Smooth muscle cell (in vitro differentiated cells): ENCODE results near the gene IP6K1. TPM values are rescaled to one million over a fixed set of nuclear protein-coding genes. Genes with fewer than 3 reads are reported as not detected.
A peak's percentile ranks its signal among the peaks of the same experiment; 100 is the strongest.

Experiments
- DNase-seq: peaks from one replicate; lab custom pipeline; 2025; ENCODE audit not compliant: unreplicated experiment; lab: John Stamatoyannopoulos, UW
- H2AFZ ChIP-seq: fragments of 200-600 bp; sonication (generic); 2 replicates; pipeline ENCODE4 v1.6.0; 2016; ENCODE audit warnings: antibody characterized with exemption, low read depth, mild to moderate bottlenecking
- H3F3A ChIP-seq: fragments of 200-600 bp; sonication (generic); 2 replicates; pipeline ENCODE4 v1.6.0; 2017; ENCODE audit warnings: antibody characterized with exemption, low read depth
- H3K27ac ChIP-seq: fragments of 200-600 bp; sonication (generic); 2 replicates; pipeline ENCODE4 v1.5.1; 2016; ENCODE audit warnings: low read depth, mild to moderate bottlenecking
- H3K27me3 ChIP-seq: fragments of 200-600 bp; sonication (generic); 2 replicates; pipeline ENCODE4 v1.6.1; 2016; ENCODE audit warnings: low read depth, mild to moderate bottlenecking
- H3K36me3 ChIP-seq: fragments of 200-600 bp; sonication (generic); 2 replicates; pipeline ENCODE4 v1.5.1; 2016; ENCODE audit warnings: low read depth
- H3K4me1 ChIP-seq: fragments of 200-600 bp; sonication (generic); 2 replicates; pipeline ENCODE4 v1.5.1; 2016; ENCODE audit warnings: low read depth
- H3K4me2 ChIP-seq: fragments of 200-600 bp; sonication (generic); 2 replicates; pipeline ENCODE4 v1.6.0; 2016; ENCODE audit warnings: mild to moderate bottlenecking
- H3K4me3 ChIP-seq: fragments of 200-600 bp; sonication (generic); 2 replicates; pipeline ENCODE4 v1.5.1; 2016; ENCODE audit warnings: mild to moderate bottlenecking
- H3K79me2 ChIP-seq: fragments of 200-600 bp; sonication (generic); 2 replicates; pipeline ENCODE4 v1.6.0; 2016; ENCODE audit warnings: low read depth, mild to moderate bottlenecking
- H3K9ac ChIP-seq: fragments of 200-600 bp; sonication (generic); 2 replicates; pipeline ENCODE4 v1.6.0; 2016; ENCODE audit warnings: low read depth
- H3K9me3 ChIP-seq: fragments of 200-600 bp; sonication (generic); replicated peaks from 2 replicates; pipeline ENCODE4 v1.5.1; 2016; ENCODE audit warnings: low read depth
- H4K20me1 ChIP-seq: fragments of 200-600 bp; sonication (generic); 2 replicates; pipeline ENCODE4 v1.6.0; 2016; ENCODE audit warnings: low read depth
- CTCF ChIP-seq: fragments of 200-600 bp; sonication (generic); IDR thresholded peaks from 2 replicates; pipeline ENCODE4 v1.5.1; 2017; ENCODE audit warnings: borderline replicate concordance, mild to moderate bottlenecking, antibody characterized with exemption; ENCODE audit not compliant: insufficient read depth, poor library complexity, severe bottlenecking
- WGBS: methylation state at CpG from one replicate; pipeline ENCODE4 v1.1.7; 2016; ENCODE audit warnings: low lambda C conversion rate; 5-methylcytosine and 5-hydroxymethylcytosine counted together
- polyA plus RNA-seq: library from polyadenylated mRNA; unstranded; fragments of >200 nt; fragmentation: Nextera tagmentation; extraction: Ambion mirVana; gene quantifications from 2 replicates; pipeline ENCODE4 v1.2.1, GENCODE V29; 2016
- total RNA-seq: library from RNA; depleted of rRNA; stranded (reverse); fragments of >200 nt; gene quantifications from 2 replicates; pipeline ENCODE4 v1.2.3, GENCODE V29; 2014

IP6K1 gene
- total and polyA plus RNA-seq, 2 experiments from 2014 or later = 23.0 to 31.1 TPM

- no peak overlapping the region for H2AFZ ChIP-seq
- peaks cover 6% of the 10 kb centered on the region for H3K4me1 ChIP-seq
- no peak overlapping the region for H3K9ac ChIP-seq
- H3K9me3 ChIP-seq = no peaks in the 10 kb centered on the region
- no peaks in the 10 kb centered on the region for H3K27me3 ChIP-seq
- H3F3A ChIP-seq = peaks cover 8% of the 10 kb centered on the region
- peaks cover 12% of the 10 kb centered on the region for H3K79me2 ChIP-seq
- no peak overlapping the region for H3K27ac ChIP-seq
- DNase-seq = no peak
- H3K4me3 ChIP-seq = no peak overlapping the region
- no peak overlapping the region for H3K4me2 ChIP-seq
- 98% methylated on average over 19 of the region's 19 CpGs for WGBS
- TF ChIP-seq CTCF = no peak
- no peaks in the 10 kb centered on the region for H3K36me3 ChIP-seq
- no peaks in the 10 kb centered on the region for H4K20me1 ChIP-seq
Measured at GRCh38 chr3:49727154-49727923, 59.0 kb downstream of the IP6K1 start.

GRCh38 chr3:49725906-49726681, 60.2 kb downstream of the IP6K1 start:
- Histone ChIP-seq H3K4me2 (no peak overlapping the region), H2AFZ (no peak overlapping the region), H3K27ac (peak overlapping the region; percentile 94), H4K20me1 (peaks cover 4% of the 10 kb centered on the region), H3K36me3 (no peaks in the 10 kb centered on the region), H3K79me2 (peaks cover 13% of the 10 kb centered on the region), H3K9ac (no peak overlapping the region), H3F3A (peaks cover 12% of the 10 kb centered on the region), H3K4me3 (no peak overlapping the region), H3K9me3 (no peaks in the 10 kb centered on the region), H3K27me3 (no peaks in the 10 kb centered on the region), H3K4me1 (peaks cover 6% of the 10 kb centered on the region)
- TF ChIP-seq CTCF = no peak
- no peak for DNase-seq
- 98% methylated on average over 11 of the region's 11 CpGs for WGBS

- WGBS = 61% methylated on average over 6 of the region's 6 CpGs
- DNase-seq = no peak
- Histone ChIP-seq H3K27ac (peak overlapping the region; percentile 94), H3K9me3 (no peaks in the 10 kb centered on the region), H3F3A (peaks cover 12% of the 10 kb centered on the region), H3K4me1 (peaks cover 6% of the 10 kb centered on the region), H3K79me2 (peaks cover 13% of the 10 kb centered on the region), H3K36me3 (no peaks in the 10 kb centered on the region), H3K4me3 (peak overlapping the region; percentile 73), H3K4me2 (peak overlapping the region; percentile 87), H3K27me3 (no peaks in the 10 kb centered on the region), H3K9ac (peak overlapping the region; percentile 98), H4K20me1 (peaks cover 5% of the 10 kb centered on the region), H2AFZ (no peak overlapping the region)
- TF ChIP-seq CTCF = no peak
Measured at GRCh38 chr3:49724586-49724985, 61.8 kb downstream of the IP6K1 start.
